ENCODE measurements around the gene SLIT1.

DNA sequence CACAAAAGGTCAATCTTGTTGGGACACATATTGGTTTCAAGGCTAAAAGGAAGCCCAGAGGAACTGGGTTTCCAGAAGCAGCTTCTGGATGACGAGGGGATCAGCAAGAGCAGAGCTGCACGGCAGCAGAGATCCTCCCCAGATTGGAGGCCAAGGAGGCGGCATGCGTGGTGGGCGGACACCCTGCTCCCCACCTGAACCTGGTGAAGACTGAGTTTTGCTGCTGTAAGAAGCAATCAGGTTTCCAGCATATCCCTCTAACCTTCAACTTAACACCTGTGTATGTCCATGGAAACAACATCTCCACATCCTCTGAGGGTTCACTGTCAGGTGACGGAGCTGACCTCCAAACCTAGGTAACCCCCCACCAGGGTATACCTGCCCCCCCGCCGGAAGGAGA lies 35.1 kb downstream of the SLIT1 start:
- TF ChIP-seq, protein P1, sequence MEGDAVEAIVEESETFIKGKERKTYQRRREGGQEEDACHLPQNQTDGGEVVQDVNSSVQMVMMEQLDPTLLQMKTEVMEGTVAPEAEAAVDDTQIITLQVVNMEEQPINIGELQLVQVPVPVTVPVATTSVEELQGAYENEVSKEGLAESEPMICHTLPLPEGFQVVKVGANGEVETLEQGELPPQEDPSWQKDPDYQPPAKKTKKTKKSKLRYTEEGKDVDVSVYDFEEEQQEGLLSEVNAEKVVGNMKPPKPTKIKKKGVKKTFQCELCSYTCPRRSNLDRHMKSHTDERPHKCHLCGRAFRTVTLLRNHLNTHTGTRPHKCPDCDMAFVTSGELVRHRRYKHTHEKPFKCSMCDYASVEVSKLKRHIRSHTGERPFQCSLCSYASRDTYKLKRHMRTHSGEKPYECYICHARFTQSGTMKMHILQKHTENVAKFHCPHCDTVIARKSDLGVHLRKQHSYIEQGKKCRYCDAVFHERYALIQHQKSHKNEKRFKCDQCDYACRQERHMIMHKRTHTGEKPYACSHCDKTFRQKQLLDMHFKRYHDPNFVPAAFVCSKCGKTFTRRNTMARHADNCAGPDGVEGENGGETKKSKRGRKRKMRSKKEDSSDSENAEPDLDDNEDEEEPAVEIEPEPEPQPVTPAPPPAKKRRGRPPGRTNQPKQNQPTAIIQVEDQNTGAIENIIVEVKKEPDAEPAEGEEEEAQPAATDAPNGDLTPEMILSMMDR (IDR thresholded peaks at IDR 0.05), result no peak
- TF ChIP-seq POLR2A (IDR thresholded peaks at IDR 0.05), result no peak

Data from thyroid gland (tissue), 4 donors.